WTC11 (cell line): ENCODE results near the gene PRR30. TPM values are rescaled to one million over a fixed set of nuclear protein-coding genes. Genes with fewer than 3 reads are reported as not detected.
A peak's percentile ranks its signal among the peaks of the same experiment; 100 is the strongest.

ENCODE experiments used
- ATAC-seq: fragments of 200-7000 bp; cut with Tn5 transposase; 2 replicates; pipeline ENCODE4 v1.10.0; 2021; ENCODE audit warnings: mild to moderate bottlenecking, moderate library complexity
- CTCF ChIA-PET: fragments of 300-600 bp; sonication (Branson Sonifier 250); formaldehyde crosslinking; loops from one replicate; lab custom pipeline; 2021; ENCODE audit warnings: antibody characterized with exemption; lab: Charles Lee
- POLR2A ChIA-PET: fragments of 350-600 bp; sonication (Branson Sonifier 250); formaldehyde crosslinking; loops from one replicate; lab custom pipeline; 2021; ENCODE audit warnings: antibody characterized with exemption; lab: Charles Lee
- DNase-seq: peaks from one replicate; pipeline ENCODE4 v3.0.0; 2021; ENCODE audit warnings: low spot score
- H3K27ac Mint-ChIP-seq: 2 replicates; pipeline ENCODE4 v1.8.0; 2021; ENCODE audit warnings: mixed read lengths
- H3K27me3 Mint-ChIP-seq: 2 replicates; pipeline ENCODE4 v1.8.0; 2021; ENCODE audit warnings: low read depth, mild to moderate bottlenecking, moderate library complexity, mixed read lengths
- H3K36me3 Mint-ChIP-seq: 2 replicates; pipeline ENCODE4 v1.8.0; 2021; ENCODE audit warnings: mixed read lengths
- H3K4me1 Mint-ChIP-seq: 2 replicates; pipeline ENCODE4 v1.8.0; 2022; ENCODE audit warnings: mixed read lengths
- H3K4me3 Mint-ChIP-seq: 2 replicates; pipeline ENCODE4 v1.8.0; 2021; ENCODE audit warnings: mild to moderate bottlenecking, moderate library complexity, mixed read lengths
- H3K9me3 Mint-ChIP-seq: 2 replicates; pipeline ENCODE4 v1.8.0; 2021; ENCODE audit warnings: mixed read lengths
- AR ChIP-seq: fragments of 250-450 bp; sonication (Bioruptor Pico); IDR thresholded peaks from 2 replicates; pipeline ENCODE4 v1.9.0; 2021; ENCODE audit warnings: mild to moderate bottlenecking
- CDX4 ChIP-seq: fragments of 250-450 bp; sonication (Bioruptor Pico); IDR thresholded peaks from 2 replicates; pipeline ENCODE4 v1.9.0; 2021; ENCODE audit warnings: moderate library complexity, mild to moderate bottlenecking, inconsistent platforms, borderline replicate concordance
- ELF4 ChIP-seq: sonication (generic); formaldehyde crosslinking; IDR thresholded peaks from 2 replicates; pipeline ENCODE4 v1.8.1; 2022; ENCODE audit warnings: low read depth, mild to moderate bottlenecking, moderate library complexity, missing genetic modification reagents
- ETV6 ChIP-seq: sonication (generic); formaldehyde crosslinking; IDR thresholded peaks from 2 replicates; pipeline ENCODE4 v1.8.1; 2022; ENCODE audit warnings: mild to moderate bottlenecking, missing genetic modification reagents
- GTF2I ChIP-seq: fragments of 250-450 bp; sonication (Bioruptor Pico); conservative IDR thresholded peaks from 2 replicates; pipeline ENCODE4 v1.4.0; 2021; ENCODE audit warnings: mild to moderate bottlenecking
- IRF1 ChIP-seq: sonication (generic); formaldehyde crosslinking; IDR thresholded peaks from 2 replicates; pipeline ENCODE4 v1.8.0; 2023; ENCODE audit warnings: missing genetic modification reagents
- MLX ChIP-seq: sonication (generic); formaldehyde crosslinking; IDR thresholded peaks from 2 replicates; pipeline ENCODE4 v1.8.1; 2023; ENCODE audit warnings: mild to moderate bottlenecking, missing genetic modification reagents, moderate library complexity
- NFE2L1 ChIP-seq: sonication (generic); formaldehyde crosslinking; IDR thresholded peaks from 2 replicates; pipeline ENCODE4 v1.8.1; 2023; ENCODE audit warnings: missing genetic modification reagents
- NR1H2 ChIP-seq: sonication (generic); formaldehyde crosslinking; IDR thresholded peaks from 2 replicates; pipeline ENCODE4 v1.9.0; 2021; ENCODE audit warnings: mild to moderate bottlenecking, moderate library complexity, missing genetic modification reagents
- NR2C2 ChIP-seq: sonication (generic); formaldehyde crosslinking; IDR thresholded peaks from 2 replicates; pipeline ENCODE4 v1.8.0; 2022; ENCODE audit warnings: mild to moderate bottlenecking, missing genetic modification reagents
- NR3C1 ChIP-seq: sonication (generic); formaldehyde crosslinking; conservative IDR thresholded peaks from 2 replicates; pipeline ENCODE4 v1.8.1; 2023; ENCODE audit warnings: low read depth, mild to moderate bottlenecking, missing genetic modification reagents
- OVOL2 ChIP-seq: fragments of 250-450 bp; sonication (Bioruptor Pico); IDR thresholded peaks from 2 replicates; pipeline ENCODE4 v1.9.0; 2021; ENCODE audit warnings: mild to moderate bottlenecking, borderline replicate concordance
- RORB ChIP-seq: fragments of 250-450 bp; sonication (Bioruptor Pico); IDR thresholded peaks from 2 replicates; pipeline ENCODE4 v1.9.0; 2021; ENCODE audit warnings: mild to moderate bottlenecking
- SP1 ChIP-seq: sonication (generic); formaldehyde crosslinking; conservative IDR thresholded peaks from 2 replicates; pipeline ENCODE4 v1.8.1; 2022; ENCODE audit warnings: missing genetic modification reagents
- TP53 ChIP-seq: sonication (generic); formaldehyde crosslinking; IDR thresholded peaks from 2 replicates; pipeline ENCODE4 v1.8.1; 2023; ENCODE audit warnings: mild to moderate bottlenecking, missing genetic modification reagents
- ZBTB21 ChIP-seq: sonication (generic); formaldehyde crosslinking; IDR thresholded peaks from 2 replicates; pipeline ENCODE4 v1.8.1; 2023; ENCODE audit warnings: mild to moderate bottlenecking, missing genetic modification reagents, borderline replicate concordance
- ZNF232 ChIP-seq: sonication (generic); formaldehyde crosslinking; IDR thresholded peaks from 2 replicates; pipeline ENCODE4 v1.8.0; 2022; ENCODE audit warnings: mild to moderate bottlenecking, missing genetic modification reagents
- ZNF416 ChIP-seq: fragments of 250-450 bp; sonication (Bioruptor Pico); IDR thresholded peaks from 2 replicates; pipeline ENCODE4 v1.9.0; 2021; ENCODE audit warnings: mild to moderate bottlenecking, inconsistent platforms
- ZNF425 ChIP-seq: fragments of 250-450 bp; sonication (Bioruptor Pico); conservative IDR thresholded peaks from 2 replicates; pipeline ENCODE4 v1.9.0; 2021; ENCODE audit warnings: mild to moderate bottlenecking
- ZNF512 ChIP-seq: sonication (generic); formaldehyde crosslinking; IDR thresholded peaks from 2 replicates; pipeline ENCODE4 v1.8.1; 2022; ENCODE audit warnings: missing genetic modification reagents, borderline replicate concordance
- ZNF532 ChIP-seq: fragments of 250-450 bp; sonication (Bioruptor Pico); IDR thresholded peaks from 2 replicates; pipeline ENCODE4 v1.9.0; 2021; ENCODE audit warnings: mild to moderate bottlenecking, borderline replicate concordance
- total RNA-seq: library from RNA; stranded (reverse); gene quantifications from 3 replicates; pipeline ENCODE4 v1.2.3, GENCODE V29; 2021

The PRR30 gene
- total RNA-seq, 1 experiment from 2014 or later = not detected

GRCh38 chr2:27117995-27118524 is 21.1 kb downstream of the PRR30 start:
- DNase-seq = no peak
- no peak overlapping the region for H3K27ac Mint-ChIP-seq
- TF ChIP-seq SP1 (CRISPR knock-in tag) = 0 out of 2 replicates have a peak, but pooled peaks have one; percentile 13
- TF ChIP-seq ZNF532 (CRISPR knock-in tag) = no peak
- CTCF ChIA-PET = interaction anchor here (0.6 to 2.1 kb wide), 6 partner anchors 16 to 90 kb away, joined by 3 to 11 read pairs (median 5); partner anchors contain the start of genes KHK and PREB
- H3K9me3 Mint-ChIP-seq = no peaks in the 10 kb centered on the region
- peak overlapping the region; percentile 60 for H3K4me3 Mint-ChIP-seq
- ATAC-seq = peak; percentile 61
- peaks cover 9% of the 10 kb centered on the region; the same call in 1 of the 2 replicates for H3K4me1 Mint-ChIP-seq
- no peaks in the 10 kb centered on the region for H3K36me3 Mint-ChIP-seq
- H3K27me3 Mint-ChIP-seq = peaks cover 61% of the 10 kb centered on the region
- POLR2A ChIA-PET = interaction anchor here (1.6 kb wide), 1 partner anchor 16 kb away, joined by 5 read pairs; the partner anchor contains the start of gene PREB

- DNase-seq = no peak
- ChIA-PET POLR2A (interaction anchor here (0.7 kb wide), 1 partner anchor 79 kb away, joined by 5 read pairs; no protein-coding TSS in a partner anchor), CTCF (interaction anchor here (1.6 to 1.8 kb wide), 2 partner anchors 8 to 54 kb away, joined by 3 to 6 read pairs; partner anchors contain the start of gene ABHD1)
- ATAC-seq = no peak
- H3K4me1 Mint-ChIP-seq = peaks cover 9% of the 10 kb centered on the region; the same call in 1 of the 2 replicates
- H3K27ac Mint-ChIP-seq = no peak overlapping the region
- no peak overlapping the region for H3K4me3 Mint-ChIP-seq
- H3K9me3 Mint-ChIP-seq = no peaks in the 10 kb centered on the region
- no peaks in the 10 kb centered on the region for H3K36me3 Mint-ChIP-seq
- peaks cover 36% of the 10 kb centered on the region for H3K27me3 Mint-ChIP-seq
- TF ChIP-seq AR (CRISPR knock-in tag) = no peak
- TF ChIP-seq RORB (CRISPR knock-in tag) = no peak
- no peak for TF ChIP-seq TP53
- TF ChIP-seq OVOL2 (CRISPR knock-in tag) = no peak
- TF ChIP-seq GTF2I (CRISPR knock-in tag) = no peak
- no peak for TF ChIP-seq MLX (CRISPR knock-in tag)
- TF ChIP-seq NR2C2 (CRISPR knock-in tag) = no peak
- no peak for TF ChIP-seq ZNF416
- TF ChIP-seq NFE2L1 (CRISPR knock-in tag) = no peak
- TF ChIP-seq ELF4 (CRISPR knock-in tag) = no peak
- no peak for TF ChIP-seq NR1H2
- TF ChIP-seq IRF1 (CRISPR knock-in tag) = no peak
- no peak for TF ChIP-seq NR3C1 (CRISPR knock-in tag)
- TF ChIP-seq ZNF512 (CRISPR knock-in tag) = no peak
- TF ChIP-seq ZBTB21 (CRISPR knock-in tag) = no peak
- no peak for TF ChIP-seq ETV6 (CRISPR knock-in tag)
- TF ChIP-seq ZNF232 (CRISPR knock-in tag) = no peak
- no peak for TF ChIP-seq CDX4 (CRISPR knock-in tag)
- no peak for TF ChIP-seq ZNF425 (CRISPR knock-in tag)
These were observed 23.7 kb downstream of the PRR30 start for GRCh38 chr2:27115519-27115918.
